Measurements from ENCODE around the gene WWOX.

DNA sequence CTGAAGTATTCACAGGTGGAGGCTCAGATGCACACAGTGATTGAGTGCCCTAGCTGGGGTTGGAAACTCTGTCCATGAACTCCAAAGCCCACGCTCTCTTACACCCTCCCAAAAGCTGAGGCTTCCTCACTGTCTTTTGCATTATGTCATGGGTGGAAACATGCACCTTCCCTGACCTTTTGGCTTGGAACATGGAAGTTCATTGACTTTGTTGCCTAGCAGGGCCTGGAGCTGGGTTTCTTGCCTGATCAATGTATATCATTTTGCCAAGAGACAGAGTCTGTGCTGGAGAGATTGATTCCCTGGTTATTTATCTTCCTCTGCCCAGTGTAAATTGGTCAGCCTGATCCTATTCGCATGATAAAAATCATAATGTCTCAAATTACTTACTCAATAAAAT, 942.7 kb downstream of the WWOX start:
- TF ChIP-seq, protein P1, sequence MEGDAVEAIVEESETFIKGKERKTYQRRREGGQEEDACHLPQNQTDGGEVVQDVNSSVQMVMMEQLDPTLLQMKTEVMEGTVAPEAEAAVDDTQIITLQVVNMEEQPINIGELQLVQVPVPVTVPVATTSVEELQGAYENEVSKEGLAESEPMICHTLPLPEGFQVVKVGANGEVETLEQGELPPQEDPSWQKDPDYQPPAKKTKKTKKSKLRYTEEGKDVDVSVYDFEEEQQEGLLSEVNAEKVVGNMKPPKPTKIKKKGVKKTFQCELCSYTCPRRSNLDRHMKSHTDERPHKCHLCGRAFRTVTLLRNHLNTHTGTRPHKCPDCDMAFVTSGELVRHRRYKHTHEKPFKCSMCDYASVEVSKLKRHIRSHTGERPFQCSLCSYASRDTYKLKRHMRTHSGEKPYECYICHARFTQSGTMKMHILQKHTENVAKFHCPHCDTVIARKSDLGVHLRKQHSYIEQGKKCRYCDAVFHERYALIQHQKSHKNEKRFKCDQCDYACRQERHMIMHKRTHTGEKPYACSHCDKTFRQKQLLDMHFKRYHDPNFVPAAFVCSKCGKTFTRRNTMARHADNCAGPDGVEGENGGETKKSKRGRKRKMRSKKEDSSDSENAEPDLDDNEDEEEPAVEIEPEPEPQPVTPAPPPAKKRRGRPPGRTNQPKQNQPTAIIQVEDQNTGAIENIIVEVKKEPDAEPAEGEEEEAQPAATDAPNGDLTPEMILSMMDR (IDR thresholded peaks at IDR 0.05; ENCODE audit: poor library complexity, severe bottlenecking): no peak
- TF ChIP-seq EP300 (conservative IDR thresholded peaks at IDR 0.05; ENCODE audit: poor library complexity, severe bottlenecking) (no peak), EZH2 (IDR thresholded peaks at IDR 0.05; ENCODE audit: borderline replicate concordance, insufficient read depth, low read length, poor library complexity, severe bottlenecking) (no peak), SMC3 (conservative IDR thresholded peaks at IDR 0.05; ENCODE audit: poor library complexity) (no peak), TAF1 (IDR thresholded peaks at IDR 0.05; ENCODE audit: low read depth) (no peak), POLR2AphosphoS5 (IDR thresholded peaks at IDR 0.05) (no peak)
- TF ChIP-seq, protein P2, sequence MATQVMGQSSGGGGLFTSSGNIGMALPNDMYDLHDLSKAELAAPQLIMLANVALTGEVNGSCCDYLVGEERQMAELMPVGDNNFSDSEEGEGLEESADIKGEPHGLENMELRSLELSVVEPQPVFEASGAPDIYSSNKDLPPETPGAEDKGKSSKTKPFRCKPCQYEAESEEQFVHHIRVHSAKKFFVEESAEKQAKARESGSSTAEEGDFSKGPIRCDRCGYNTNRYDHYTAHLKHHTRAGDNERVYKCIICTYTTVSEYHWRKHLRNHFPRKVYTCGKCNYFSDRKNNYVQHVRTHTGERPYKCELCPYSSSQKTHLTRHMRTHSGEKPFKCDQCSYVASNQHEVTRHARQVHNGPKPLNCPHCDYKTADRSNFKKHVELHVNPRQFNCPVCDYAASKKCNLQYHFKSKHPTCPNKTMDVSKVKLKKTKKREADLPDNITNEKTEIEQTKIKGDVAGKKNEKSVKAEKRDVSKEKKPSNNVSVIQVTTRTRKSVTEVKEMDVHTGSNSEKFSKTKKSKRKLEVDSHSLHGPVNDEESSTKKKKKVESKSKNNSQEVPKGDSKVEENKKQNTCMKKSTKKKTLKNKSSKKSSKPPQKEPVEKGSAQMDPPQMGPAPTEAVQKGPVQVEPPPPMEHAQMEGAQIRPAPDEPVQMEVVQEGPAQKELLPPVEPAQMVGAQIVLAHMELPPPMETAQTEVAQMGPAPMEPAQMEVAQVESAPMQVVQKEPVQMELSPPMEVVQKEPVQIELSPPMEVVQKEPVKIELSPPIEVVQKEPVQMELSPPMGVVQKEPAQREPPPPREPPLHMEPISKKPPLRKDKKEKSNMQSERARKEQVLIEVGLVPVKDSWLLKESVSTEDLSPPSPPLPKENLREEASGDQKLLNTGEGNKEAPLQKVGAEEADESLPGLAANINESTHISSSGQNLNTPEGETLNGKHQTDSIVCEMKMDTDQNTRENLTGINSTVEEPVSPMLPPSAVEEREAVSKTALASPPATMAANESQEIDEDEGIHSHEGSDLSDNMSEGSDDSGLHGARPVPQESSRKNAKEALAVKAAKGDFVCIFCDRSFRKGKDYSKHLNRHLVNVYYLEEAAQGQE (IDR thresholded peaks at IDR 0.05; ENCODE audit: borderline replicate concordance): no peak

All from neural cell (in vitro differentiated cells).